VCaP (cell line): ENCODE measurements around the gene TMEM253.

Experiments
- H3K27ac ChIP-seq: fragments of 450-650 bp; 2 replicates; pipeline ENCODE4 v1.5.1; 2017
- CTCF ChIP-seq: fragments of 450-650 bp; conservative IDR thresholded peaks from 2 replicates; pipeline ENCODE4 v1.5.1; 2017; ENCODE audit warnings: mild to moderate bottlenecking, moderate library complexity

The TMEM253 gene

GRCh38 chr14:21100931-21101330 is at the start of gene TMEM253:
TMEM253 (plus strand) TSS chr14:21101066; CDS start chr14:21101344, 278 bp downstream.
- TF ChIP-seq CTCF: no peak
- peak within 1 kb of the TSS; percentile 76; the same call in 1 of the 2 replicates for H3K27ac ChIP-seq

- peak overlapping the region; percentile 32; the same call in 1 of the 2 replicates for H3K27ac ChIP-seq
- TF ChIP-seq CTCF: no peak
These were observed 47.4 kb upstream of the TMEM253 start for GRCh38 chr14:21053184-21054122.

- no peak for TF ChIP-seq CTCF
- peak overlapping the region; percentile 32 for H3K27ac ChIP-seq
These were observed 46.6 kb upstream of the TMEM253 start for GRCh38 chr14:21054123-21054767.

- TF ChIP-seq CTCF: no peak
- peak overlapping the region; percentile 32 for H3K27ac ChIP-seq
These were observed 46.1 kb upstream of the TMEM253 start for GRCh38 chr14:21054768-21055145.

- peak overlapping the region; percentile 32 for H3K27ac ChIP-seq
- TF ChIP-seq CTCF: no peak
These were observed 45.3 kb upstream of the TMEM253 start for GRCh38 chr14:21055432-21056117.

- TF ChIP-seq CTCF: no peak
- no peak overlapping the region for H3K27ac ChIP-seq
These were observed 44.2 kb upstream of the TMEM253 start for GRCh38 chr14:21056520-21057163.
